ENCODE measurements around the gene GPS1.

- TF ChIP-seq CTCF (IDR thresholded peaks at IDR 0.05; ENCODE audit: insufficient read depth, low read depth, low read length) (no peak), EZH2 (IDR thresholded peaks at IDR 0.05; ENCODE audit: insufficient read depth, low read length) (no peak)
Observed at GRCh38 chr17:82009413-82009812, 42.3 kb upstream of the GPS1 start.
